ENCODE data around the gene HSPA8. TPM values are rescaled to one million over a fixed set of nuclear protein-coding genes. Genes with fewer than 3 reads are reported as not detected.

HSPA8 gene
- total and polyA plus RNA-seq, 11 donors, result 58.9 to 2,193 (median 1,101) TPM

GRCh38 chr11:123035831-123036230 is 26.1 kb downstream of the HSPA8 start:
- TF ChIP-seq POLR2A (IDR thresholded peaks at IDR 0.05), result no peak
- no peak for TF ChIP-seq CTCF (IDR thresholded peaks at IDR 0.05)
- Histone ChIP-seq H3K36me3 (no peaks in the 10 kb centered on the region), H3K4me1 (peaks cover 0 to 3% (median 0%) of the 10 kb centered on the region in 12 donors), H3K4me3 (no peak overlapping the region), H3K9me3 (no peaks in the 10 kb centered on the region), H3K27me3 (no peaks in the 10 kb centered on the region), H3K27ac (no peak overlapping the region)
- WGBS, 4 donors, result 90 to 93% (median 92%) methylated on average over 10 of the region's 10 CpGs
- no peak for ATAC-seq
- no peak for DNase-seq
- intact Hi-C loops (cut with DNase I), result loop anchor here in 1 of 10 donors (10.0 kb wide), 1 partner anchor 401 kb away; no protein-coding TSS in a partner anchor

- no peaks in the 10 kb centered on the region for H3K27me3 ChIP-seq
- H3K4me3 ChIP-seq, result no peak overlapping the region
- ATAC-seq (no peak), DNase-seq (no peak)
- H3K4me1 ChIP-seq, result peaks cover 0 to 3% (median 0%) of the 10 kb centered on the region in 12 donors
- H3K36me3 ChIP-seq, result no peaks in the 10 kb centered on the region
- H3K9me3 ChIP-seq, result no peaks in the 10 kb centered on the region
- no peak for TF ChIP-seq CTCF (IDR thresholded peaks at IDR 0.05)
- no peak for TF ChIP-seq POLR2A (IDR thresholded peaks at IDR 0.05)
- H3K27ac ChIP-seq, result no peak overlapping the region
- intact Hi-C loops (cut with DNase I), result loop anchor here in 1 of 10 donors (10.0 kb wide), 1 partner anchor 400 kb away; no protein-coding TSS in a partner anchor
- 80 to 89% (median 86%) methylated on average over 5 to 6 of the region's 6 CpGs for WGBS, 4 donors
These were observed 27.3 kb downstream of the HSPA8 start for GRCh38 chr11:123034597-123034996.

GRCh38 chr11:123033895-123034294 is 28.0 kb downstream of the HSPA8 start:
- 34 to 43% (median 36%) methylated on average over 10 of the region's 10 CpGs for WGBS, 4 donors
- Histone ChIP-seq H3K4me3 (no peak overlapping the region), H3K27me3 (peaks cover 0 to 3% (median 0%) of the 10 kb centered on the region in 9 donors), H3K36me3 (no peaks in the 10 kb centered on the region), H3K9me3 (no peaks in the 10 kb centered on the region), H3K4me1 (peaks cover 0 to 3% (median 0%) of the 10 kb centered on the region in 12 donors), H3K27ac (no peak overlapping the region)
- intact Hi-C loops (cut with DNase I), result loop anchor here in 1 of 10 donors (10.0 kb wide), 1 partner anchor 399 kb away; no protein-coding TSS in a partner anchor
- DNase-seq (no peak), ATAC-seq (peak in 1 of 4 donors; percentile 37)
- TF ChIP-seq CTCF (IDR thresholded peaks at IDR 0.05) (peak in 8 of 12 donors; percentile 12 to 34 (median 22)), POLR2A (IDR thresholded peaks at IDR 0.05) (no peak)

- Histone ChIP-seq H3K27ac (no peak overlapping the region), H3K4me1 (peaks cover 0 to 3% (median 0%) of the 10 kb centered on the region in 12 donors), H3K27me3 (peaks cover 0 to 7% (median 0%) of the 10 kb centered on the region in 9 donors), H3K4me3 (no peak overlapping the region), H3K9me3 (no peaks in the 10 kb centered on the region), H3K36me3 (no peaks in the 10 kb centered on the region)
- intact Hi-C loops (cut with DNase I), result loop anchor here in 1 of 10 donors (10.0 kb wide), 1 partner anchor 396 kb away; no protein-coding TSS in a partner anchor
- no peak for DNase-seq
- no peak for ATAC-seq
- no peak for TF ChIP-seq CTCF (IDR thresholded peaks at IDR 0.05)
- no peak for TF ChIP-seq POLR2A (IDR thresholded peaks at IDR 0.05)
- 74 to 76% (median 75%) methylated on average over 4 of the region's 4 CpGs for WGBS, 4 donors
These were observed 31.4 kb downstream of the HSPA8 start for GRCh38 chr11:123030517-123030916.

All from heart left ventricle (tissue), 16 donors.